Astrocyte of the cerebellum (primary cell): Measurements from ENCODE around the gene TTC28.

Source experiments
- DNase-seq: peaks from one replicate; pipeline ENCODE4 v3.0.0-alpha.2; 2011; ENCODE audit warnings: low read depth
- H3K4me3 ChIP-seq: 2 replicates; pipeline ENCODE4 v1.5.1; 2011; ENCODE audit warnings: mild to moderate bottlenecking, low read depth, low read length, moderate library complexity
- in situ Hi-C: cut with HindIII; loops from 2 replicates; pipeline ENCODE4 v1.10.0; 2017; ENCODE audit warnings: low sequenced_read_pairs
- TF ChIP-seq, protein P1 (sequence below): IDR thresholded peaks from 2 replicates; pipeline ENCODE4 v1.5.1; 2012; ENCODE audit warnings: low read length, low read depth, moderate library complexity, mild to moderate bottlenecking; ENCODE audit errors: missing control alignments

The TTC28 gene

DNA sequence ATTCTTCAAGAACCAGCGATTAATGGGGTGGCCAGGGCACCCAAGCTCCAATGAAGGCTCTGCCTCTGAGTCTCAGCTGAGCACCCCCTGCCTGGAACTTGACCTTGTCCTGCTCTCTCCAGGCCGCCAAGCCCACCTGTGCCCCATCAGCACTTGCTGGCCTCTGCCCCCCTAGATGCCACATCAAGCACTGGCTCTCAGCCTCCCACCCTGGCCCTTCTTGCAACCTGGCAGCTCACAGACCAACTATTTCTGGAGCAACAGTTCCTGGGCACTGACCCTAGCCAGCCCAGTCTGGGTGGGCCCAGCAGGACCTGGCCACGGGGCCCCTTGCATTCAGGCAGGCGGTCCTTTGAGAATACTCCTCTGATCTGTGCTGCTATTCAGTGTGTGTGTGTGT lies 661.8 kb downstream of the TTC28 start:
- in situ Hi-C loops: no loop called here
- TF ChIP-seq, protein P1, sequence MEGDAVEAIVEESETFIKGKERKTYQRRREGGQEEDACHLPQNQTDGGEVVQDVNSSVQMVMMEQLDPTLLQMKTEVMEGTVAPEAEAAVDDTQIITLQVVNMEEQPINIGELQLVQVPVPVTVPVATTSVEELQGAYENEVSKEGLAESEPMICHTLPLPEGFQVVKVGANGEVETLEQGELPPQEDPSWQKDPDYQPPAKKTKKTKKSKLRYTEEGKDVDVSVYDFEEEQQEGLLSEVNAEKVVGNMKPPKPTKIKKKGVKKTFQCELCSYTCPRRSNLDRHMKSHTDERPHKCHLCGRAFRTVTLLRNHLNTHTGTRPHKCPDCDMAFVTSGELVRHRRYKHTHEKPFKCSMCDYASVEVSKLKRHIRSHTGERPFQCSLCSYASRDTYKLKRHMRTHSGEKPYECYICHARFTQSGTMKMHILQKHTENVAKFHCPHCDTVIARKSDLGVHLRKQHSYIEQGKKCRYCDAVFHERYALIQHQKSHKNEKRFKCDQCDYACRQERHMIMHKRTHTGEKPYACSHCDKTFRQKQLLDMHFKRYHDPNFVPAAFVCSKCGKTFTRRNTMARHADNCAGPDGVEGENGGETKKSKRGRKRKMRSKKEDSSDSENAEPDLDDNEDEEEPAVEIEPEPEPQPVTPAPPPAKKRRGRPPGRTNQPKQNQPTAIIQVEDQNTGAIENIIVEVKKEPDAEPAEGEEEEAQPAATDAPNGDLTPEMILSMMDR: no peak
- DNase-seq: no peak
- no peak overlapping the region for H3K4me3 ChIP-seq

DNA sequence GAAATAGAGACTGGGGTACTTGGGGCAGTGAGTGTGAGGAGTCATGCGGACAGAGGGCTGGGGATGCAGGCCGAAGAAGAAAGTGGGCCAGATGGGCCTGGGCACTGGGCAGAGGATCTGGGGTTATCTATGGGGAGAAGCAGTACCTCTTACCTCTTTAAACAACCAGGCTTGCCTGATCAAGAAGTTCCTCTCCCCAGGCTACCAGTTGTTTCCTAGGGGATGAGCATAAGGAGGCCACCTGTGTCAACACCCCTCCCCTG lies 662.2 kb downstream of the TTC28 start:
- in situ Hi-C loops: no loop called here
- TF ChIP-seq, protein P1: no peak
- no peak for DNase-seq
- H3K4me3 ChIP-seq: no peak overlapping the region

DNA sequence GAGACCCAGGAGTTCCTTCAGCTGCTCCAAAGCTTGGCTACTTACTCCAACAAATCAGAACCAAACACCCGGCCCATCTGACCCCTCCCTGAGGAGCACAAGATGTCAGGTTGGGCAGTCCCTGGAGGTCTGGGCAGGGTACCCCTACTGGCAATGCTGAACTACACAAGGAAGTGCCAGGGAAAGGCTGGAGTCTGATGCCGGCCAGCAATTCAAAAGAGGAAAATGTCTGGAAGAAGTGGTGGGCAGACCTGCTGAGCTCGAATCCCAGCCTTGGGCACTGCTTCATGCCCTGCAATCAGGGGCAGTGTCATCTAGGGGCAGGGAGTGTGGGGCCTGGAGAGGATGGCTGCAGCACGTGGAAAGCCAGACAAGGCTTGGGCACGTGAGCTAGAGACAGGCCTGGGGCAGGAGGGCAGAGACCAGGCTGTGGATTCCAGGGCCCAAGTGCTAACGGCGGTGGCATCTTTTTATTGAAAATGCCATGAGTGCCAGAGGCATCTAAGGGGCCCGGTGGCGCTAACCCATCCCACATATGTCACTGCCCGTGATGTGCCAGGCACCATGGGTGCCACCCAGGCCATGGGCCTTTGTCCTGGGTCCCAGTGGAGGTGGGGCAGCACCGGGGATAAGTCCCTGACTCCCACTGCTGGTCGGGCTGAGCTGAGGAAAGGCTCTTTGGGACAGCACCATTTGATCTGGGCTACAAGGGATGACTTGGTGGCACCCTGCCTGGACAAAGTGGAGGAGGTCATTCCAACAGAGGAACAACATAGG lies 662.7 kb downstream of the TTC28 start:
- TF ChIP-seq, protein P1: no peak
- in situ Hi-C loops: no loop called here
- no peak for DNase-seq

DNA sequence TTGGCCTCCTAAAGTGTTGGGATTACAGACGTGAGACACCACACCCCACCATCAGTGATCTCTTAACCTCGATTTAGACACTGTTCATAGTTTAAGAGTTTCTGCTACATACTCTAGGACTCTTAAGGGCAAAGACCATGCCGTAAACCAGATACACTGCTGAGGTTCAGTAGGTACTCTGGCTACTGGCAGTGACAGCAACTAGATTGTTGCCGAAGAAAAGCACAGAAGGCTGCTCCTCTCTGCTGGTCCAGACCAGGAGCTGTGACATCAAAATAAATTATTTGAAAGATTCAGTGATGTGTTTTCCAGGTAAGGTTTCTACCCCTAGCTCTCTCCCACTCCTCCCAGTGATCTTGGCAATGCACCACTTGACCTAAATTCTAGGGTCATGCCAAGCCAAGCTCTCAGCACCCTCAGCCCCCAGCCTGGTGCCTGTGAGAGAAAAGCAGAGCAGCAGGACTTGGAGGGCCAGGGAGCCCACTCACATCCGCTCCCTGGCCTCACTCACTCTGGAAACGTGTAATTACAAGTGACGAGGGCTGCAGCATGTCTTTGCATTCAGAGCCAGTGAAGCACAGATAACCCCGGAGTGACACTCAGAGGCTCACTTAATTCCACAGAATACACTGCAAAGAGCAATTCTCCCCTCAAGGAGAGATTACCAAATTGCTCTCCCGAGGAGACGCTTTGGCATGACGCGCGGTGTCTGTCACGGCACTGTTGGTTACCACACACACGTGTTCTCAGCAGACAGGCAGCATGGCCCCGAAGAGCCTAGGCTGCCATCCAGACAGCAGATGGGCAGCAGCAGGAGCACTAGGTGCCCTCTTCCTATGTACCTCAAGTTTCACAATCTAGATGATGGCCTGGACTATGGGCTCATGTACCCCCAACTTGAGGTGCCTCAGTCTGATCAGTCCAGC lies 663.7 kb downstream of the TTC28 start:
- no peak for DNase-seq
- TF ChIP-seq, protein P1: no peak
- in situ Hi-C loops: no loop called here
- no peak overlapping the region for H3K4me3 ChIP-seq

More for the DNA sequence above, 662.7 kb downstream of the TTC28 start:
- H3K4me3 ChIP-seq: no peak overlapping the region

DNA sequence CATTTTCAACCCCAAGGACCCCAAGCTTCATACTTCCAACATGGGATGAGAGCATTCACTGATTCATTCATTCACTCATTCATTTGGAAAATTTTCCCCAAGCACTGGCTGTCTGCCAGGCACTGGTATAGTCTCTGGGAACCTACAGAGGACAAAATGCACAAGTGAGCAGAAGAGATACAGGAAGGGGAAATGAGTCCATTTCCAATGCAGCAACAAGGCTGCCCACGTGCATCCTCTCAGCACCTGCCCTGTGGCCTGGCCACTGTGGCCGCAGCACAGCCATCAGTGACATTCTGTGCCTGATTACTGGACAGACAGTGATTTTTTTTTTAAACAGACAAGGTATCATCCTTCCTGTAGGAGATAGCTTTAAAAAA lies 664.6 kb downstream of the TTC28 start:
- DNase-seq: no peak
- no peak overlapping the region for H3K4me3 ChIP-seq
- TF ChIP-seq, protein P1: no peak
- in situ Hi-C loops: no loop called here

DNA sequence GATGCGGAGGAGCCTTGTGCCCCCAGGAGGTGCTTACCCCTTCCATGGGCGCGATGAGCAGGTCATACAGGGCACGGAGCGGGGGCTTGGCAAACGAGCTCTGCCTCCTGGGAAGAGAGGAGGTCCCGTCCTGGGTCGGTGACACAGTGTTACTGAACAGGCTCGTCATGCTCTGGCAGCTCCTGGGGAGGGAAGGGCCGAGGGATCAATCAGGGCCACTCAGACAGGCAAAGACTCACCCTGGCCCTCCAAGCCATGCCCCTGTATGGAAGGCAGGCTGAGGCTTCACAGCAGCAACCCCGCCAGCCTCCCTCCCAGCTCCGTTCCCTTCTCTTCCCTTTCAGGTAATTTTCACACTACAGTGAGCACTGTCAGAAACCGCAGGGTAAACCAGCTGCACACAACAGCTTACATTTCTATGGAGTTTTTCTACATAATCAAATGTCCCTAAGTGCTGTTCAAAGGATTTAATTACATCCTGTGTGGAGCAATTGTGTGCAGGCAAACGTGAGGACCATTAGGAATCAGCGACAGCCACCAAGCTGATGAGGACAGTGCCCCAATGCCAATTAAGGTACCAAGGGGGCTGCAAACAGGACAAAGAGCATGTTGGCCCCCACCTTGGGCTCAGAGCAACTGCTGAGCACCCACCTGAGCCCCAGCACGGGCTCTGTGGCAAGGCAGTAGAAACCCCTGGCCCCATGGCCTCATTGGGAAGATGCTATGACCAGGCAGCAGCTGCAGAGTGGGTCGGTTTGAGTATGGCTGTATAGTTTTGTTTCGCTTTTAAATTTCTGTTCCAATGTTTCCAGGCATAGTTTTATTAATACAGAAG lies 665.2 kb downstream of the TTC28 start:
- in situ Hi-C loops: no loop called here
- DNase-seq: no peak
- H3K4me3 ChIP-seq: no peak overlapping the region
- TF ChIP-seq, protein P1: no peak
